Common myeloid progenitor, CD34-positive (primary cell): ENCODE data around the gene TJP2.

Source experiments
- CTCF ChIA-PET: fragments of 350-600 bp; sonication (Branson Sonifier 250); formaldehyde crosslinking; loops from one replicate; lab custom pipeline; 2021; ENCODE audit warnings: antibody characterized with exemption; lab: Charles Lee
- POLR2A ChIA-PET: fragments of 350-600 bp; sonication (Branson Sonifier 250); formaldehyde crosslinking; loops from one replicate; lab custom pipeline; 2021; ENCODE audit warnings: antibody characterized with exemption; lab: Charles Lee
- DNase-seq, 3 donors: peaks; one replicate each; pipeline versions ENCODE4 v3.0.0 to v3.0.0-alpha.2; 2013
- H3K27ac ChIP-seq, 2 experiments: 1 replicate in 1 of 2; 2 replicates in 1 of 2; pipeline ENCODE4 v1.7.0; 2013; ENCODE audit warnings: inconsistent platforms in 2 of 2, low read length in 2 of 2, mild to moderate bottlenecking in 2 of 2, low read depth in 1 of 2, moderate library complexity in 1 of 2; ENCODE audit not compliant: severe bottlenecking in 2 of 2, insufficient read depth in 1 of 2, poor library complexity in 1 of 2
- H3K27me3 ChIP-seq, 5 experiments: replicated peaks in 2 of 5; 1 replicate in 3 of 5; 2 replicates in 2 of 5; pipeline versions ENCODE4 v1.6.1 to v1.7.0; 2013; ENCODE audit warnings: low read length in 4 of 5, mild to moderate bottlenecking in 2 of 5, moderate library complexity in 2 of 5, inconsistent platforms in 1 of 5; ENCODE audit not compliant: insufficient read depth in 5 of 5, control insufficient read depth in 4 of 5
- H3K36me3 ChIP-seq, 4 experiments: 1 replicate in 2 of 4; 2 replicates in 2 of 4; pipeline versions ENCODE4 v1.6.1 to v1.7.0; 2013; ENCODE audit warnings: low read length in 3 of 4, control low read depth in 1 of 4, mild to moderate bottlenecking in 1 of 4; ENCODE audit not compliant: control insufficient read depth in 4 of 4, insufficient read depth in 4 of 4
- H3K4me1 ChIP-seq, 4 experiments: 1 replicate in 3 of 4; 2 replicates in 1 of 4; pipeline versions ENCODE4 v1.6.1 to v1.7.1; 2013; ENCODE audit warnings: low read length in 3 of 4, mild to moderate bottlenecking in 3 of 4, control low read depth in 1 of 4, inconsistent platforms in 1 of 4, moderate library complexity in 1 of 4; ENCODE audit not compliant: control insufficient read depth in 4 of 4, insufficient read depth in 4 of 4; ENCODE audit errors: control extremely low read depth in 1 of 4
- H3K4me3 ChIP-seq, 7 experiments: 1 replicate in 4 of 7; 2 replicates in 3 of 7; pipeline versions ENCODE4 v1.5.1 to v1.7.0; 2013; ENCODE audit warnings: mild to moderate bottlenecking in 7 of 7, low read length in 6 of 7, moderate library complexity in 6 of 7, inconsistent platforms in 2 of 7, low read depth in 2 of 7, control low read depth in 1 of 7; ENCODE audit not compliant: insufficient read depth in 4 of 7, control insufficient read depth in 1 of 7; ENCODE audit errors: extremely low read depth in 1 of 7
- H3K9me3 ChIP-seq, 5 experiments: 1 replicate in 4 of 5; 2 replicates in 1 of 5; pipeline versions ENCODE4 v1.6.1 to v1.7.1; 2013; ENCODE audit warnings: low read length in 4 of 5, mild to moderate bottlenecking in 2 of 5, inconsistent platforms in 1 of 5, low read depth in 1 of 5, moderate library complexity in 1 of 5; ENCODE audit not compliant: control insufficient read depth in 4 of 5, insufficient read depth in 2 of 5; ENCODE audit errors: control extremely low read depth in 1 of 5
- WGBS: methylation state at CpG from one replicate; pipeline ENCODE4 v1.1.5; 2013; ENCODE audit not compliant: insufficient coverage; 5-methylcytosine and 5-hydroxymethylcytosine counted together

The TJP2 gene

DNA sequence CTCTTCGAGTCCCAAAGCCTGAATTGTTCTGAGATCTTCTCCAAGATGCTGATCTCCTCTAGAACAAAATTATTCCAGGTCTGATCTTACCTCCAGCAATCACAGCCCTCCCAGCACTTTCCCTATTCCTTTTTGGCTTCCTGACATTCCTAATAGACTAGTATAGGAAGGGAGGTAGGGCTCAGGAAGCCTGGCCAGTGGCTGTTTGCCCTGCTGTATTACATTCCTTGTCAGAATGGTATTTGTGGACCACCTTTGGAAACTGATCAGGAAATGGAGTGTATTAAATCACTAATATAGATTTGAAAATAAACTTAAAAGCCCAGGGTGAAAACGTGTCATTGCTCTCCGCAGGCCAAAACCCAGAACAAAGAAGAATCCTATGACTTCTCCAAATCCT is 76.6 kb downstream of the TJP2 start:
- Histone ChIP-seq H3K4me3 (no peak overlapping the region), H3K9me3 (no peaks in the 10 kb centered on the region), H3K36me3 (peaks cover 6 to 90% (median 29%) of the 10 kb centered on the region in 4 experiments), H3K4me1 (no peaks in the 10 kb centered on the region), H3K27me3 (no peaks in the 10 kb centered on the region), H3K27ac (no peak overlapping the region)
- ChIA-PET CTCF (no interaction called here), POLR2A (no interaction called here)
- no peak for DNase-seq
- WGBS = 90% methylated on average over 1 of the region's 3 CpGs

DNA sequence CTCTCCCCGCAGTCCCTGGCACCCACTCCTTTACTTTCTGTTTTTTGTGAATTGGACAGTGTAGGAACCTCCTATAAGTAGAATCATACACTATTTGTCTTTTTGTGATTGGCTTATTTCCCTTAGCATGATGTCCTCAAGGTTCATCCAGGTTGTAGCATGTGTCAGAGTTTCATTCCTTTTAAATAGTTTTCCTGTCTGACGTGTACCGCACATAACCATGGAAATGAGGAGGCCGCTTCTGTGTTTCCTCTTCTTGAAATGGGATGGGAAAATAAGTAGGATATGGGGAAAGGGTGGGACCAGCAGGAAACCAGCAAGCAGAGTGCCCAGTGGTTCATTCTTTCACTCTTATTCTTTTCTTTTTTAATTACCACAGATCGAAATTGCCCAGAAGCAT is 78.4 kb downstream of the TJP2 start:
- 100% methylated on average over 4 of the region's 5 CpGs for WGBS
- DNase-seq = no peak

DNA sequence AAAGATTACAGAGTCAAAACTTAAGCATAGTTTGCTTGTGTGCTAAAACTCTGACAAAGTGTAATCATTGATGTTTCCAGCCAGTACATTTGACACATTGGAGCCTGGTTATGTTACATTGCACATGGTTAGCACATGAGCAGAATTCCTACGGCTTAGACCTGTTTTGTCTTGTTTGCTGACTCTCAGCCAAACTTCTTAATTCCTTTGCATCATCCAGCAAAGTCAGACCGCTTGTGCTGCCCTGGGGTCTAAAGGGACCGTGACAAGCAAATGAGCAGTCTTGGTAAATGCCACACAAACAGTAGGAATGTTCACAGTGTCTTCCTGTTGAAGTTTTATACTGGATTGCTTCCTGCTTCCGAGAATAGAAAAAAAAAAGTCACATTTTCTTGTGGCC is 79.0 kb downstream of the TJP2 start:
- ChIA-PET POLR2A (no interaction called here), CTCF (no interaction called here)
- Histone ChIP-seq H3K27me3 (no peaks in the 10 kb centered on the region), H3K36me3 (peaks cover 6 to 72% (median 29%) of the 10 kb centered on the region in 4 experiments), H3K27ac (no peak overlapping the region), H3K4me1 (no peaks in the 10 kb centered on the region), H3K9me3 (no peaks in the 10 kb centered on the region), H3K4me3 (no peak overlapping the region)
- DNase-seq = no peak
- WGBS = 100% methylated on average over 4 of the region's 4 CpGs

More for the DNA sequence above, 78.4 kb downstream of the TJP2 start:
- Histone ChIP-seq H3K27me3 (no peaks in the 10 kb centered on the region), H3K36me3 (peaks cover 6 to 79% (median 29%) of the 10 kb centered on the region in 4 experiments), H3K9me3 (no peaks in the 10 kb centered on the region), H3K27ac (no peak overlapping the region), H3K4me1 (no peaks in the 10 kb centered on the region), H3K4me3 (no peak overlapping the region)
- ChIA-PET CTCF (no interaction called here), POLR2A (no interaction called here)

DNA sequence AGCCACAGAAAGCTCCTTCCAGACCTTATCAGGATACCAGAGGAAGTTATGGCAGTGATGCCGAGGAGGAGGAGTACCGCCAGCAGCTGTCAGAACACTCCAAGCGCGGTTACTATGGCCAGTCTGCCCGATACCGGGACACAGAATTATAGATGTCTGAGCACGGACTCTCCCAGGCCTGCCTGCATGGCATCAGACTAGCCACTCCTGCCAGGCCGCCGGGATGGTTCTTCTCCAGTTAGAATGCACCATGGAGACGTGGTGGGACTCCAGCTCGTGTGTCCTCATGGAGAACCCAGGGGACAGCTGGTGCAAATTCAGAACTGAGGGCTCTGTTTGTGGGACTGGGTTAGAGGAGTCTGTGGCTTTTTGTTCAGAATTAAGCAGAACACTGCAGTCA is 80.1 kb downstream of the TJP2 start:
- Histone ChIP-seq H3K27me3 (no peaks in the 10 kb centered on the region), H3K9me3 (no peaks in the 10 kb centered on the region), H3K4me3 (no peak overlapping the region), H3K36me3 (peaks cover 6 to 61% (median 23%) of the 10 kb centered on the region in 4 experiments), H3K27ac (no peak overlapping the region), H3K4me1 (no peaks in the 10 kb centered on the region)
- ChIA-PET POLR2A (no interaction called here), CTCF (interaction anchor here (0.7 kb wide), 1 partner anchor 30 kb away, joined by 3 read pairs; no protein-coding TSS in a partner anchor)
- WGBS = 97% methylated on average over 11 of the region's 11 CpGs
- no peak for DNase-seq

DNA sequence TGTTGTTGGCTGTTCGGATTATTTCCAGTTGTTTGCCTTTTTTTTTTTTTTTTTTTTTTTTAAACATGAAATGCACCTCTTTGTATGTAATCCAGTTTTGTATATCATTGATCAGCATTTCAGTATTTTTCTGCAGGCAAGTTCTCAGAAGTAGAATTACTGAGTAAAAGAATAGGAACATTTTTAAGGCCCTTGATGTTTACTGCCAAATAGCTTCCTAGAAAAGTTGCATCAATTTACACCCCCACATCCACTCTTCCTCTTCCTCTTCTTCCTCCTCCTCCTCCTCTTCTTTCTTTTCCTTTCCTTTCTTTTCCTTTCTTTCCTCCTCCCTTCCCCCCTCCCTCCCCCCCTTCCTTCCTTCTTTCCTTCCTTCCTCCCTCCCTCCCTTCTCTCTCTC is 81.5 kb downstream of the TJP2 start:
- WGBS = no CpG with 5 or more reads among the region's 1 CpG
- Histone ChIP-seq H3K27me3 (no peaks in the 10 kb centered on the region), H3K9me3 (no peaks in the 10 kb centered on the region), H3K27ac (no peak overlapping the region), H3K4me1 (no peaks in the 10 kb centered on the region), H3K36me3 (peaks cover 6 to 51% (median 21%) of the 10 kb centered on the region in 4 experiments), H3K4me3 (no peak overlapping the region)
- ChIA-PET CTCF (no interaction called here), POLR2A (no interaction called here)
- DNase-seq = no peak

DNA sequence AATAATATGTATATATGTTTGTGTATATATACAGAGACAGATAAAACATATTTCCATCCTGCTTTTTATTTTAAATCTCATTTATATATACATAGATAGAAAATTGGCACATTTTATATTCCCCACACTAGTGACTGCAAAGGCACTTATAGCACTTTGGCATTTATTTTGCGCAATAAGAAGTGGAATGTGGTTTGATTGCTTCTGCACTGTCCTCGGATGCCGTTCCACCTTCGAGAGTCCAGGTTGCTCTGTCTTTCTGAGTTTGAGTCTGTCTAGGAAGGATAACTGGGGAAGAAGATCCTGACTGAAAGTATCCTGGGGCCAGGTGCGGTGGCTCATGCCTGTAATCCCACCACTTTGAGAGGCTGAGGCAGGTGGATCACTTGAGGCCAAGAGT is 84.5 kb downstream of the TJP2 start:
- CTCF ChIA-PET = no interaction called here
- 89% methylated on average over 5 of the region's 5 CpGs for WGBS
- H3K36me3 ChIP-seq = peaks cover 0 to 22% (median 12%) of the 10 kb centered on the region in 4 experiments
- H3K27ac ChIP-seq = no peak overlapping the region
- H3K4me1 ChIP-seq = no peaks in the 10 kb centered on the region
- no peaks in the 10 kb centered on the region for H3K27me3 ChIP-seq
- H3K9me3 ChIP-seq = no peaks in the 10 kb centered on the region
- POLR2A ChIA-PET = no interaction called here
- no peak for DNase-seq
- H3K4me3 ChIP-seq = no peak overlapping the region

DNA sequence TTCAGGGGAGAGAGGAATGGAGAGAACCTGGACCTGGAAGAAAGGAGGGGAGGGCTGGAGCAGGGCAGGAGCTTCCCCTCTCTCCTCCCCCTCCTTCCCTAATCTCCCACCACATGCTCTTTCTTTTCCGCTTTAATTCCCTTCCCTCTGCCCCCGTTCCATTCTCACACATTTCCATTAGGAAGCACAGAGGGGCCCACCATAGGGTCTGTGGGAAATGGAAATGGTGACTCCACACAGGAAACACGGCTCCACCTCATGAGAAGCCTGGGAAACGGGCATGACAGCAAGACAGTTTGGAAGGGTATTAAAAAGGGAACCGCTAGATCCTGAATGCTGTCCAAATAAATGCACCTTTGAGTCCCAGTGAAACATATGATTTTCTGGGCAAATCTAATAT is 86.1 kb downstream of the TJP2 start:
- ChIA-PET POLR2A (no interaction called here), CTCF (no interaction called here)
- WGBS = 60% methylated on average over 1 of the region's 5 CpGs

More for the DNA sequence above, 86.1 kb downstream of the TJP2 start:
- DNase-seq = no peak
- Histone ChIP-seq H3K4me3 (no peak overlapping the region), H3K27ac (no peak overlapping the region), H3K36me3 (peaks cover 0 to 11% (median 3%) of the 10 kb centered on the region in 4 experiments), H3K4me1 (peaks cover 0 to 4% (median 1%) of the 10 kb centered on the region in 4 experiments), H3K9me3 (no peaks in the 10 kb centered on the region), H3K27me3 (no peaks in the 10 kb centered on the region)
